ENCODE results near the gene GCN1. TPM values are rescaled to one million over a fixed set of nuclear protein-coding genes. Genes with fewer than 3 reads are reported as not detected.

GCN1 gene
- total RNA-seq, 1 donor from 2014 or later, result 73.9 TPM

DNA sequence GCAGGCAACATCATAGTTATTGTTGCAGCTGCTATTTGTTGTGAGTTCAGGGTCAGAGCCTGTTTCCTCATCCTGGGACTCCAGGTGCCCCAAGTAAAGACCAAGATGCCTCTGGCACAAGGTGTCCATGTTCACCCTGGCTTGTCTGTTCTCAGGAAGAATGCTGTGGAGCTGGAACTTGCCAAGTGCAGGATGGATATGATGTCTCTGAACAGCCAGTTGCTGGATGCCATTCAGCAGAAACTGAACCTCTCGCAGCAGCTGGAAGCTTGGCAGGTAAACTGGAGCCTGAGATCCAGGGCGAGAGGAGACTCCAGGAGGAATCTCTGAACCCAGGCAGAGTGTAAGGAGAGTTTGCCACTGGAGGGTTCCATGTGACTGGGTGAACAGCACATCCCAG lies 104.7 kb downstream of the GCN1 start:
- no peak overlapping the region for H3K4me3 ChIP-seq (ENCODE audit: low read depth, low read length)
- TF ChIP-seq, protein P1, sequence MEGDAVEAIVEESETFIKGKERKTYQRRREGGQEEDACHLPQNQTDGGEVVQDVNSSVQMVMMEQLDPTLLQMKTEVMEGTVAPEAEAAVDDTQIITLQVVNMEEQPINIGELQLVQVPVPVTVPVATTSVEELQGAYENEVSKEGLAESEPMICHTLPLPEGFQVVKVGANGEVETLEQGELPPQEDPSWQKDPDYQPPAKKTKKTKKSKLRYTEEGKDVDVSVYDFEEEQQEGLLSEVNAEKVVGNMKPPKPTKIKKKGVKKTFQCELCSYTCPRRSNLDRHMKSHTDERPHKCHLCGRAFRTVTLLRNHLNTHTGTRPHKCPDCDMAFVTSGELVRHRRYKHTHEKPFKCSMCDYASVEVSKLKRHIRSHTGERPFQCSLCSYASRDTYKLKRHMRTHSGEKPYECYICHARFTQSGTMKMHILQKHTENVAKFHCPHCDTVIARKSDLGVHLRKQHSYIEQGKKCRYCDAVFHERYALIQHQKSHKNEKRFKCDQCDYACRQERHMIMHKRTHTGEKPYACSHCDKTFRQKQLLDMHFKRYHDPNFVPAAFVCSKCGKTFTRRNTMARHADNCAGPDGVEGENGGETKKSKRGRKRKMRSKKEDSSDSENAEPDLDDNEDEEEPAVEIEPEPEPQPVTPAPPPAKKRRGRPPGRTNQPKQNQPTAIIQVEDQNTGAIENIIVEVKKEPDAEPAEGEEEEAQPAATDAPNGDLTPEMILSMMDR (conservative IDR thresholded peaks at IDR 0.05; ENCODE audit: low read depth, low read length), result no peak
- DNase-seq (ENCODE audit: low read depth), result no peak

DNA sequence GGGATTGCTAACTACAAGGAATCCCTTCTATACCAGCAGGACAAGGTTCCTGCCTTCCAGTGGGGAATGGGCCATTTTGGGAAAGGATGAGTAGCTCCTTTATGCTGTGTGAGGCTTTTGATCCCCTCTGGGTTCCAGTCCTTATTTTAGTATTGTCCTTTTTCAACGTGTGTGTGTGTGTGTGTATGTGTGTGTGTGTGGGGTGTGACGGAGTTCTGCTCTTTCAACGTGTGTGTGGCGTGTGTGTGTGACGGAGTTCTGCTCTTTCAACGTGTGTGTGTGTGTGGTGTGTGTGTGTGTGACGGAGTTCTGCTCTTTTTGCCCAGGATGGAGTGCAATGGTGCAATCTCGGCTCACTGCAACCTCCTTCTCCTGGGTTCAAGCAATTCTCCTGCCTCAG lies 105.4 kb downstream of the GCN1 start:
- DNase-seq (ENCODE audit: low read depth), result no peak
- TF ChIP-seq, protein P1 (conservative IDR thresholded peaks at IDR 0.05; ENCODE audit: low read depth, low read length), result no peak

DNA sequence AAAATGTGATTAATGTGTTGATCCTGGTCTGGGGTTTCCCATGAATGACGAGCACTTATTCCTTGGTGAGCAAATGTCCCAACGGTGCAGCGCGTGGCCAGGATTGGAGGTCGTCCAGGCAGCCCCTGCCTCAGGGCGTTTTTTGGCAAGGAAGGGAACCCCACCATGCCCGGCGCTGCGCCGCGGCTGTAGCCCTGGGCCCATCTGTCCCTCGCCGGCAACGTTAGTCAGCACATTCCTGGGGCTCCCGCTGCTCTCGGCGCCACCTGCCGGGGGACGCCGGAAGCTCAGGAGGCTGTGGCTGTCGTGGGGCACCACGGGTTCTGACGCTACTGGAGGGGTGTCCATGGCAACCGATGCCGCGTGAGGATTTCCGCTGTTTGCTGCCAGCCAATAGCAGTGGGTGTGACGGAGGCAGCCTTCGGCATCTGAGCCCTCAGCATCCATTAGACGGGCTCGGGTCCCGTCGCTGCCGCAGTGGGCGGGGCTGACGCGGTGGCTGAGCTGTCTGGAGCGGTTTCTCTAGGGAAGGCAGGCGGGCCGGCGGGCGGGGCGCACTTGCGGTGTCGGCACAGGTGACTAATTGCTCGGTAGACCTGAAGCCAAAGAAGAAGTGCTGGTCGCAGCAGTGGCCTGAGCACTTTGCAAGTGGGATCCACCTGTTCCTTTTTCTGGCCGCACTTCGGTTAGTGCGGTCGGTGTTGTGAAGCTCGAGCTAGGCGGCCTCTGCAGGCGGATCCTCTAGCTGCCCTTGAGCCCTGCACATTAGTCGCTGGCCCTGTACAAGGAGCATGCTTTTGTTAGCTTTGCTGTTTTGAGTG lies 107.5 kb downstream of the GCN1 start:
- peak; percentile 48 for DNase-seq (ENCODE audit: low read depth)
- peak overlapping the region; percentile 41 for H3K4me3 ChIP-seq (ENCODE audit: low read depth, low read length)
- TF ChIP-seq, protein P1 (conservative IDR thresholded peaks at IDR 0.05; ENCODE audit: low read depth, low read length), result peak; percentile 90

More for the DNA sequence above, 105.4 kb downstream of the GCN1 start:
- H3K4me3 ChIP-seq (ENCODE audit: low read depth, low read length), result no peak overlapping the region

DNA sequence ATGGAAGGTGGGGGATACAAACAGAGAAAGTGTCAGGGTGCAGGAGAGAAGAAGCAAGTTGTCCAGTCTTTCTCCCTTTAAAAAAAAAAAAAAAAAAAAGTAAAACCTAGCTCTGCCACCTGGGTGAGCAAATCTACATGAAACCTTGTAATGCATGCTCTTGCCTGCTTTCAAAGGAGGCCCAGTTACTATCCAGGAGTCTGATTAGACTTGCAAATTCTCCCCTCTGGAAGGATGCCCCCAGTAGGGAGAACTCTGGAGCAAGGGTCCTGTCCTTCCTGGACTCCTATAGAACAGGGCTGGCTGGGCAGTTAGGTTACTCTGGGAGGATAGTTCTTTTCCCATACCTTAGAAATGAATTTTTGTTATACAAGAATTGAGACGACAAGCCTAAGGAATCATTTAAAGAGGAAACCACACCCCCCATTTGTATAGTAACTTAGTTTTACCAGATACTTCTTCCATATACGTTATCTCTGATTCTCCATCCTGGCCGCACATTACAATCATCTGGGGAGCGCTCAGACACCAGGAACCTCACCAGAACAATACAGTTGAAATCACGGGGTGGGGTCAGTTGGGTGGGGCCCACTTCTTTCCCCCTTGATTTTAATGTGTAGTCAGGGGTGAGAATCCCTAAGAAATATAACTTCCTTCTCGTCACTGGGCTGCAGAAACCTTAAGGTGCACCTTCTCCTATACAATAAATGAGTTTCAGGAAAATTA lies 108.4 kb downstream of the GCN1 start:
- no peak overlapping the region for H3K4me3 ChIP-seq (ENCODE audit: low read depth, low read length)
- TF ChIP-seq, protein P1 (conservative IDR thresholded peaks at IDR 0.05; ENCODE audit: low read depth, low read length), result no peak
- no peak for DNase-seq (ENCODE audit: low read depth)

DNA sequence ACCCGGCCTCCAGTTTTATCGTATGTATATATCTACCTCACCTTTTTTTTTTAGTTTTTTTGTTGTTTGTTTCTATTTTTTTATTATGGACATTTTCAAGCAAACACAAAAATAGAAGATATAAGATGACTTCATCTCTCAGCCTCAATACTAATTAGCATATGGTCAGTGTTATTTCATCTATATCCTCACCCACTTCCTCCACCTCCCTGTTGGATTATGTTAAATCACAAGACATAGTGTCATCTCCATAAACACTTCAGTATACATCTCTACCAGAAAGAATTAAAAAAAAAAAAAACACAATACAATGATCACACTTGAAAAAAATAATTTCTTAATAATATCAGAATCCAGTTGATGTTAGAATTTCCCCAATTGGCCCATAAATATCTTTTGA lies 112.9 kb downstream of the GCN1 start:
- H3K4me3 ChIP-seq (ENCODE audit: low read depth, low read length), result no peak overlapping the region
- TF ChIP-seq, protein P1 (conservative IDR thresholded peaks at IDR 0.05; ENCODE audit: low read depth, low read length), result no peak
- no peak for DNase-seq (ENCODE audit: low read depth)

DNA sequence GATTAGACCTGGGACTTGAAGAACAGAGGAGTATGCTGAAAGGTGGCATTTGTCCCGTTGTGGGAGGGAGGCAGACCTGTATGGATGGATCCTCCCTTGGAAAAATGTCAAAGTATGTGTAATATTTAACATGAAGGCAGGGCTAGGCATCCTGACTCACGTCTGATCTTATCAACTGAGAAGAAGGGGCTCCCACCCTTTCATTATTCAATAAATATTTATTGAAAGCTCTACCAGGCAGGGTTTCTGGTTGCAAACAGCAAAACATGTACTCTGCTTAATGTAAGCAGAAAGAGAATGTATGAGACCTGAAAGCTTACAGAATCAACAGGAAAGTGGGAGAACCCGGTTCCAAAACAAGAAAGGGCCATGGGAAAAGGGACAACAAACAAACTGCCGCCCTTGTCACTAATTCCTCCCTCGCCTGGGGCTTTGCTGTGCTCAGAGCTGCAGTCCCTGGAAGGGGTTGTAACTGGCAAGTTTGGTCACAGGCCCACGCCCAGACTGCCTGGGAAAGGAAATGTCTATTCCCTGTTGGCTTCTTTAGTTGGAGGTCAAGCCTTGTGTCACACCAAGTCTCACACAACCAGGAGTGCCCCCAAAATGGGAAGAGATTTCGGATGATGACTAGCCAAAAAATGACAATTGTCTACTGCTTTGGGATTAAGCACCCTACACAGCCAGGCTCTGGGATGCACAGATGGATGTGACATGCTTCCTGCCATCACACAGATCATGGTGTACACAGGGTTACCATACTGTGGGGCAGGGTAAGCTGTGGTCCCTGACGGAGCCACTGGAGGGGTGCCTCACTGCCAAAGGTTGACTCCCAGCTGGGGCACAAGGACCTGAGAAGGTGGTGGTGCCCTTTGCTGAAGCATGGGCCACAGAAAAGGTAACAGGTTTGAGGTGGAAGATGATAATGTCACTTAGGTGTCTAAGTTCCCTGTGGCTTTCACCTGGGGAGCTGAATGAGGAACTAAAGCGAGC lies 114.8 kb downstream of the GCN1 start:
- no peak overlapping the region for H3K4me3 ChIP-seq (ENCODE audit: low read depth, low read length)
- no peak for DNase-seq (ENCODE audit: low read depth)
- TF ChIP-seq, protein P1 (conservative IDR thresholded peaks at IDR 0.05; ENCODE audit: low read depth, low read length), result no peak
